ENCODE results near the gene SATB2. TPM values are rescaled to one million over a fixed set of nuclear protein-coding genes. Genes with fewer than 3 reads are reported as not detected.

SATB2 gene
- total and polyA plus RNA-seq, 9 donors: 0.92 to 6.3 (median 3.8) TPM

DNA sequence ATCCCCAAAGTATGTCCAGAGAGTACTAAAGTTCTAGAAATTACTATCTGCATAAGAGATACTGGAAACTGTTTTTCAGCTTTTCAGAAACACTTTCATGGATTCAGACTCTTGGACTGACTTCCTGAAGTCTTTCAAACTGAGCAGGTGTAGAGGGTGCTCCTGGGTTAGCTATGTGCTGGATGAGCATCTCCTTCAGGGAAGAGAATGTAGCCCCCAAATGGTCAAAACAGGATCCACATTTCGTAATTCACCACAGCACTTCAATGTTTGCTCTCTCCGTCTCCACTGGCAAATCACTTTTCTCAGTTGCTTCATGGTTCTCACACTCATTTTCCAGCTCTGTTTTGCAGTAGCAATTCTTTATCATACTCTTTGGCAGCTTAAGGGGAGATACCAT lies 23.2 kb upstream of the SATB2 start:
- Histone ChIP-seq H3K27ac (no peak overlapping the region), H3K4me1 (ENCODE audit: insufficient read depth) (no peaks in the 10 kb centered on the region), H3K9me3 (no peaks in the 10 kb centered on the region), H3K27me3 (no peaks in the 10 kb centered on the region), H3K4me3 (no peak overlapping the region), H3K36me3 (no peaks in the 10 kb centered on the region)
- intact Hi-C loops (cut with DNase I): no loop called here
- TF ChIP-seq, protein P1, sequence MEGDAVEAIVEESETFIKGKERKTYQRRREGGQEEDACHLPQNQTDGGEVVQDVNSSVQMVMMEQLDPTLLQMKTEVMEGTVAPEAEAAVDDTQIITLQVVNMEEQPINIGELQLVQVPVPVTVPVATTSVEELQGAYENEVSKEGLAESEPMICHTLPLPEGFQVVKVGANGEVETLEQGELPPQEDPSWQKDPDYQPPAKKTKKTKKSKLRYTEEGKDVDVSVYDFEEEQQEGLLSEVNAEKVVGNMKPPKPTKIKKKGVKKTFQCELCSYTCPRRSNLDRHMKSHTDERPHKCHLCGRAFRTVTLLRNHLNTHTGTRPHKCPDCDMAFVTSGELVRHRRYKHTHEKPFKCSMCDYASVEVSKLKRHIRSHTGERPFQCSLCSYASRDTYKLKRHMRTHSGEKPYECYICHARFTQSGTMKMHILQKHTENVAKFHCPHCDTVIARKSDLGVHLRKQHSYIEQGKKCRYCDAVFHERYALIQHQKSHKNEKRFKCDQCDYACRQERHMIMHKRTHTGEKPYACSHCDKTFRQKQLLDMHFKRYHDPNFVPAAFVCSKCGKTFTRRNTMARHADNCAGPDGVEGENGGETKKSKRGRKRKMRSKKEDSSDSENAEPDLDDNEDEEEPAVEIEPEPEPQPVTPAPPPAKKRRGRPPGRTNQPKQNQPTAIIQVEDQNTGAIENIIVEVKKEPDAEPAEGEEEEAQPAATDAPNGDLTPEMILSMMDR (IDR thresholded peaks at IDR 0.05): no peak
- no peak for TF ChIP-seq POLR2A (IDR thresholded peaks at IDR 0.05)
- no peak for TF ChIP-seq EP300 (IDR thresholded peaks at IDR 0.05)
- whole genome bisulfite sequencing, 3 donors: 58 to 72% (median 66%) methylated on average over 2 of the region's 2 CpGs
- no peak for DNase-seq

DNA sequence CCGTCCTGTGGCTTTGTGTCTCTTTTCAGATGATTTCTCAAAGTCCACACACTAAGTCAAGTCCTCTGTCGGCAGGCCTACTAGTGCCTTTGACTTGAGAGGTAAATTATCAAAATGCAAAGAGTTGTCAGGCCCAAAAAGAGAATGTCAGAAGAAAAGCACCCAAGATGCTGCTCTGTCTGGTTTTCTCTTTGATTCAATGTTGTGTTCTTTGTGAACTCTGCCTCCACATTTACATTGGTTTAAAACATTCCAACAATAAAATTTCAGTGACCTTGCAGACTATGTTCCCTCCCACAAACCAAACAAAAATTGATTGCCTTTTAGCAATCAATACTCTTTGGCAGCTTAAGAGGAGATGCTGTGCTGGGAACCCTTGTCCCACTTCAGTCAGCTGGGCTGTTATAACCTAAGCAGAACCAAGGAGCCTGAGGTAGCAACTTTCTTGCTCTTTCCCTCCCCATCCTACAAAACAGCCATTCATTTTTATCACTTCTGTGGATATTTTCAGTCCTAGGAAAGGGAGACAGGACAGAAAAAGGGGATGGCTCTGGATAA lies 19.6 kb upstream of the SATB2 start:
- Histone ChIP-seq H3K4me1 (ENCODE audit: insufficient read depth) (no peaks in the 10 kb centered on the region), H3K4me3 (no peak overlapping the region), H3K27ac (no peak overlapping the region), H3K36me3 (no peaks in the 10 kb centered on the region), H3K27me3 (no peaks in the 10 kb centered on the region), H3K9me3 (no peaks in the 10 kb centered on the region)
- no peak for TF ChIP-seq POLR2A (IDR thresholded peaks at IDR 0.05)
- TF ChIP-seq, protein P1 (IDR thresholded peaks at IDR 0.05): no peak
- no peak for TF ChIP-seq EP300 (IDR thresholded peaks at IDR 0.05)
- DNase-seq: no peak
- intact Hi-C loops (cut with DNase I): no loop called here
- 65 to 78% (median 75%) methylated on average over 2 of the region's 2 CpGs for WGBS, 3 donors

DNA sequence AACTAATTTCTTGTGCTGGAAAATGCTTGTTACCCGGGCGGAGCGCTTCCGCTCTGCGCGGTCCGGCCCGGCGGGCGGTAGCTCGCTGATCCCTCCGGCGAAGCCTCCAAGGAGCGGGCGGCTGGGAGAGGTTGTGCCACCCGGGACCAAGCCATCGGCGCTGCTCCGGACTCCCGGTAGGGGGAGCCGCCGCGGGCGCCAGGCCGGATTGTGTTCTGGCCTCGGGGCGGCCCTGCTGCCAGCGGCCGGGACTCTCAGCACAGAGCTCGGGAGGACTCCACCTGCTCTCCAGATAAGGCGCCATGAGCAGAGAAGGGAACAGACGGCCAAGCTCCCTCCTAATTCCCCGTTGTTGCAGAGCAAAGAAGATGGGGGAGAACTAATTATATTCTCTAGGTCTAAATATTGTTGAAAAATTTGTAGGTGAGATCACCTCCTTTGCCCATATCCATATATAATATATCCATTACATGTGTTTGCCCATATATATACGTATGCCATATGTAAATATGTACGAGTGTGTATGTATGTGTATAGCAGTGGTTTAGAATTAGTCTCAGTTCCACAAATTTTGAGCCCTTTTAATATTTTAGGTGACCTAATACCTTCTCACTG lies 13.8 kb upstream of the SATB2 start:
- 5 to 8% (median 6%) methylated on average over 35 of the region's 35 CpGs for WGBS, 3 donors
- Histone ChIP-seq H3K36me3 (no peaks in the 10 kb centered on the region), H3K9me3 (no peaks in the 10 kb centered on the region), H3K4me1 (ENCODE audit: insufficient read depth) (peaks cover 7% of the 10 kb centered on the region), H3K4me3 (no peak overlapping the region), H3K27ac (no peak overlapping the region), H3K27me3 (no peaks in the 10 kb centered on the region)
- TF ChIP-seq EP300 (IDR thresholded peaks at IDR 0.05) (no peak), POLR2A (IDR thresholded peaks at IDR 0.05) (no peak)
- TF ChIP-seq, protein P1 (IDR thresholded peaks at IDR 0.05): peak in 1 of 3 donors; percentile 9
- intact Hi-C loops (cut with DNase I): no loop called here
- peak in 2 of 5 donors; percentile 29 to 47 for DNase-seq

DNA sequence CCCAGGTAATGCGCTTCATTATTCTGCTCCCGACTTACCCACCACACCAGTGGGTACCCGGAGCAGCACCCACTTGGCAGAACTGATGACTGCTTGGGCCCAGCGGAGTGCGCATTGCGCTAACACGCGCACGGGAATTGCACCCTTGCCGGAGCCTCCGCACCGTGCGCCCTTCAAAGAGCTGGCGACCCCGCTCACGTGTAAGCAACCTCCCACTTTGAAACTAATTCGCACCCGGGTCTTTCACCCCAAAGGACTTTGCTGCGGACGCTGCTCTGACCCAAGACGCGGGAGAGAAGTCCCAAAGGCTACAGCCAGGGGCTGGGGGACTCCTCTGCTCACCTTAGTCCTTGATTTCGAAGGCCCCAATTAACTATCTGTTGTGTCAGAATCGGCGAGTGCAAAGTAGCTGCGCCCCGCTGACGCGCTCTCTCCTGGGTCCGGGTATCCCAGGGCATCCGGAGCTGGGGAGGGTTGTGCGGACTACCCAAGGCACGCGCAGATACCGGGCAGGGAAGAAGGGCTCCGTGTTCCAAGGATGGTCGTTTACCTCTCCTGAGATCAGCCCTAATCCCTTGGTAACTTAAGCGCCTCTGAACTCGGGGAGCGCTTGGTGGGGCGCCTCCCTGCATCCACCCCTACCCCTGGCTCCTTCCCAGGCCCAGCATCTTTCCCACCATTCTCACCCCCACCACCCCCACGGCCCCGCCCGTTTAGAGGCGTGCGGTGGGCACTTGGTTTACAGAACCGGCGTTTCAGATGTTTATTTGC lies 13.1 kb upstream of the SATB2 start:
- Histone ChIP-seq H3K36me3 (no peaks in the 10 kb centered on the region), H3K4me1 (ENCODE audit: insufficient read depth) (peaks cover 7% of the 10 kb centered on the region), H3K27me3 (no peaks in the 10 kb centered on the region), H3K27ac (no peak overlapping the region), H3K4me3 (no peak overlapping the region), H3K9me3 (no peaks in the 10 kb centered on the region)
- DNase-seq: no peak
- intact Hi-C loops (cut with DNase I): no loop called here
- no peak for TF ChIP-seq EP300 (IDR thresholded peaks at IDR 0.05)
- TF ChIP-seq, protein P1 (IDR thresholded peaks at IDR 0.05): no peak
- TF ChIP-seq POLR2A (IDR thresholded peaks at IDR 0.05): no peak
- WGBS, 3 donors: 3 to 5% (median 3%) methylated on average over 40 to 48 of the region's 48 CpGs

Data from ovary (tissue), 9 donors.